Endodermal cell (in vitro differentiated cells): ENCODE measurements around the gene AQP7. TPM values are rescaled to one million over a fixed set of nuclear protein-coding genes. Genes with fewer than 3 reads are reported as not detected.
"Not testable (repeated sequence)": the region's sequence is repeated elsewhere in the genome, so short reads cannot be mapped to it uniquely, and the experiment has no call there.

ENCODE experiments used
- DNase-seq: peaks from one replicate; pipeline ENCODE4 v3.0.0-alpha.2; 2017
- H3K27ac ChIP-seq: 2 replicates; pipeline ENCODE4 v1.5.1; 2013; ENCODE audit warnings: mild to moderate bottlenecking, low read depth, low read length, moderate library complexity
- H3K27me3 ChIP-seq: 2 replicates; pipeline ENCODE4 v1.6.1; 2013; ENCODE audit warnings: mild to moderate bottlenecking, low read length, moderate library complexity; ENCODE audit not compliant: insufficient read depth, control insufficient read depth, poor library complexity, severe bottlenecking
- H3K36me3 ChIP-seq: 2 replicates; pipeline ENCODE4 v1.7.0; 2013; ENCODE audit warnings: mild to moderate bottlenecking, low read length, moderate library complexity; ENCODE audit not compliant: control insufficient read depth, insufficient read depth
- H3K4me1 ChIP-seq: one replicate; pipeline ENCODE4 v1.7.0; 2013; ENCODE audit warnings: low read length; ENCODE audit not compliant: control insufficient read depth, insufficient read depth
- H3K4me3 ChIP-seq: 2 replicates; pipeline ENCODE4 v1.5.1; 2013; ENCODE audit warnings: mild to moderate bottlenecking, low read length, moderate library complexity
- H3K9ac ChIP-seq: 2 replicates; pipeline ENCODE4 v1.6.1; 2013; ENCODE audit warnings: mild to moderate bottlenecking, low read length, moderate library complexity; ENCODE audit not compliant: poor library complexity, severe bottlenecking; ENCODE audit errors: extremely low read depth
- H3K9me3 ChIP-seq: 2 replicates; pipeline ENCODE4 v1.6.1; 2013; ENCODE audit warnings: mild to moderate bottlenecking, low read length, moderate library complexity; ENCODE audit not compliant: control insufficient read depth
- H3K27ac Mint-ChIP-seq: 2 replicates; pipeline ENCODE4 v1.8.0; 2020; ENCODE audit warnings: mixed read lengths
- H3K27me3 Mint-ChIP-seq: 2 replicates; pipeline ENCODE4 v1.8.0; 2021; ENCODE audit warnings: mild to moderate bottlenecking, mixed read lengths; ENCODE audit not compliant: insufficient read depth
- H3K36me3 Mint-ChIP-seq: 2 replicates; pipeline ENCODE4 v1.8.0; 2020; ENCODE audit warnings: low read depth, mixed read lengths
- H3K4me1 Mint-ChIP-seq: 2 replicates; pipeline ENCODE4 v1.8.0; 2020; ENCODE audit warnings: mixed read lengths
- H3K4me3 Mint-ChIP-seq: 2 replicates; pipeline ENCODE4 v1.8.0; 2020; ENCODE audit warnings: mild to moderate bottlenecking, moderate library complexity, mixed read lengths
- H3K9me3 Mint-ChIP-seq: 2 replicates; pipeline ENCODE4 v1.8.0; 2020; ENCODE audit warnings: mild to moderate bottlenecking, mixed read lengths
- WGBS, 2 experiments: methylation state at CpG; one replicate each; pipeline versions ENCODE4 v1.1.5 to v1.1.7; 2013; ENCODE audit warnings: missing lambda C conversion rate in 2 of 2, mixed read lengths in 1 of 2; ENCODE audit not compliant: insufficient coverage in 1 of 2, insufficient read length in 1 of 2; 5-methylcytosine and 5-hydroxymethylcytosine counted together
- total RNA-seq, 2 donors: library from RNA; stranded (reverse); fragmentation: NEBNext Ultra II Directional in 1 of 2; extraction: Animal tissue kit (Norgen Biotek cat#: 25700) in 1 of 2; gene quantifications; 2 replicates in 1 of 2; 3 replicates in 1 of 2; pipeline ENCODE4 v1.2.1, GENCODE V29; 2021
- TF ChIP-seq, protein P1 (sequence below): fragments of 200-600 bp; sonication (generic); conservative IDR thresholded peaks from 2 replicates; pipeline ENCODE4 v1.5.0; 2021; ENCODE audit warnings: antibody characterized with exemption, mild to moderate bottlenecking

AQP7 gene
- total RNA-seq, 2 donors from 2014 or later, result 0.38 TPM; not detected in 1

DNA sequence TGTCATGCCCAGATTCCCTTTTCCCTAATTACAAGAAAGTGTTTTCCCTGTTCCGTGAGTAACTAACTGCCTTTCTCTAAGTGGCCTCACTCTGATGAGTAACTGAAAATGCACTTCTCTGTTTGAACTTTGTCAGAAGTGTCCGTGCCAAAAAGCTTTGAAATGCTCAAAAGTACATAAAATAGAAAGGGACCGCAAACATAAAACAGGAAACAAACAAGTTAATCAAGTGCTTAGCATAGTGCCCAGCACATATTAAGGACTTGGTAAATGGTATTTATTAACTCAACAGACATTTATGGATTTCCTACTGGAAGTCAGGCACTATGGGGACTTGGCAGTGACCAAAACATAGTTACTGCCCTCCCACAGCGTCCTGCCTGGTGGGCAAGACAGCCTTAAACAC, 22.8 kb upstream of the AQP7 start:
- no peak for DNase-seq
- Mint-ChIP-seq H3K27ac (no peak overlapping the region), H3K9me3 (peaks cover 5% of the 10 kb centered on the region), H3K27me3 (no peaks in the 10 kb centered on the region), H3K4me3 (no peak overlapping the region), H3K36me3 (no peaks in the 10 kb centered on the region), H3K4me1 (peaks cover 7% of the 10 kb centered on the region)
- Histone ChIP-seq H3K9ac (no peak overlapping the region), H3K9me3 (no peaks in the 10 kb centered on the region), H3K36me3 (no peaks in the 10 kb centered on the region), H3K27me3 (no peaks in the 10 kb centered on the region), H3K27ac (no peak overlapping the region), H3K4me1 (no peaks in the 10 kb centered on the region), H3K4me3 (no peak overlapping the region)
- TF ChIP-seq, protein P1, sequence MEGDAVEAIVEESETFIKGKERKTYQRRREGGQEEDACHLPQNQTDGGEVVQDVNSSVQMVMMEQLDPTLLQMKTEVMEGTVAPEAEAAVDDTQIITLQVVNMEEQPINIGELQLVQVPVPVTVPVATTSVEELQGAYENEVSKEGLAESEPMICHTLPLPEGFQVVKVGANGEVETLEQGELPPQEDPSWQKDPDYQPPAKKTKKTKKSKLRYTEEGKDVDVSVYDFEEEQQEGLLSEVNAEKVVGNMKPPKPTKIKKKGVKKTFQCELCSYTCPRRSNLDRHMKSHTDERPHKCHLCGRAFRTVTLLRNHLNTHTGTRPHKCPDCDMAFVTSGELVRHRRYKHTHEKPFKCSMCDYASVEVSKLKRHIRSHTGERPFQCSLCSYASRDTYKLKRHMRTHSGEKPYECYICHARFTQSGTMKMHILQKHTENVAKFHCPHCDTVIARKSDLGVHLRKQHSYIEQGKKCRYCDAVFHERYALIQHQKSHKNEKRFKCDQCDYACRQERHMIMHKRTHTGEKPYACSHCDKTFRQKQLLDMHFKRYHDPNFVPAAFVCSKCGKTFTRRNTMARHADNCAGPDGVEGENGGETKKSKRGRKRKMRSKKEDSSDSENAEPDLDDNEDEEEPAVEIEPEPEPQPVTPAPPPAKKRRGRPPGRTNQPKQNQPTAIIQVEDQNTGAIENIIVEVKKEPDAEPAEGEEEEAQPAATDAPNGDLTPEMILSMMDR, result no peak
- 69 to 84% methylated on average over 2 to 4 of the region's 4 CpGs for WGBS, 2 experiments

- H3K9me3 Mint-ChIP-seq, H3K27me3 Mint-ChIP-seq, DNase-seq, H3K27ac ChIP-seq, H3K4me3 Mint-ChIP-seq, H3K9me3 ChIP-seq, H3K27ac Mint-ChIP-seq, H3K4me1 ChIP-seq, H3K36me3 Mint-ChIP-seq, H3K27me3 ChIP-seq, H3K9ac ChIP-seq, H3K4me1 Mint-ChIP-seq, H3K36me3 ChIP-seq, H3K4me3 ChIP-seq: not testable (repeated sequence)
- 95% methylated on average over 4 of the region's 6 CpGs; no CpG with 5 or more reads in 1 of the 2 experiments for WGBS, 2 experiments
These were observed 22.1 kb upstream of the AQP7 start for GRCh38 chr9:33424492-33424891.

- not testable (repeated sequence) for H3K36me3 Mint-ChIP-seq, H3K9me3 Mint-ChIP-seq, H3K4me1 ChIP-seq, H3K4me3 Mint-ChIP-seq, H3K9ac ChIP-seq, H3K27me3 ChIP-seq, DNase-seq, H3K36me3 ChIP-seq, H3K27me3 Mint-ChIP-seq, H3K27ac Mint-ChIP-seq, H3K27ac ChIP-seq, H3K4me3 ChIP-seq, H3K9me3 ChIP-seq, H3K4me1 Mint-ChIP-seq
- 100% methylated on average over 1 of the region's 7 CpGs; no CpG with 5 or more reads in 1 of the 2 experiments for WGBS, 2 experiments
These were observed 21.7 kb upstream of the AQP7 start for GRCh38 chr9:33424043-33424442.

DNA sequence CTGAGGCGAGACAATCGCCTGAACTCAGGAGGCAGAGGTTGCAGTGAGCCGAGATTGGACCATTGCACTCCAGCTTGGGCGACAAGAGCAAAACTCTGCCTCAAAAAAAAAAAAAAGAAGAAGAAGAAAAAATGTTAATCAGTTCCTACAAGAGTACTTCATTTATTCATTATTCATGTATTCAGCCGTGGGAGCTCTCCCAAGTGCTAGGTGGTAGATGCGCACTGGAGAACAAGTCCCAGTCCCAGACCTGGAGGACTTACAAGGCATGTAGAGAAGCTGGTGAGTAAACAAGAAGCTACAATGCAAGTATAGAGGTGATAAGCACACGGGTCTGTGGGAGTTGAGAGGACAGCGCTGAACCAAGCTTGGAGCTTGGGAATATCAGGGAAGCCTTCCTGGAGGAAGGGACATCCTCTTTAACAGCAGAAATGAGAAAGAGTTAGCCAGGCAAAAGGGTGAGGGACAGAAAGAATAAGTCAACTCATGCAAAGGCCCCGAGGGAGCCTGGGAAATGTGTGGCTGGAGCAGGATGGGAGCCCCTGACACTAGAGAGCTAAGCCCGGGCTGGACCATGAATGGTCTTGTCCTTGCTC, 17.4 kb upstream of the AQP7 start:
- Mint-ChIP-seq H3K4me1 (peaks cover 27% of the 10 kb centered on the region), H3K4me3 (no peak overlapping the region), H3K36me3 (no peaks in the 10 kb centered on the region), H3K27ac (no peak overlapping the region), H3K27me3 (no peaks in the 10 kb centered on the region), H3K9me3 (peaks cover 5% of the 10 kb centered on the region)
- 81 to 85% methylated on average over 9 to 10 of the region's 10 CpGs for WGBS, 2 experiments
- no peaks in the 10 kb centered on the region for H3K9me3 ChIP-seq
- TF ChIP-seq, protein P1, result no peak
- no peak overlapping the region for H3K9ac ChIP-seq
- peaks cover 8% of the 10 kb centered on the region for H3K4me1 ChIP-seq
- H3K27me3 ChIP-seq, result no peaks in the 10 kb centered on the region
- H3K4me3 ChIP-seq, result no peak overlapping the region
- DNase-seq, result no peak
- no peaks in the 10 kb centered on the region for H3K36me3 ChIP-seq
- no peak overlapping the region for H3K27ac ChIP-seq
